ENCODE measurements around the gene ECE1.

GRCh38 chr1:21307663-21308305, 17.5 kb upstream of the ECE1 start:
- no peak for TF ChIP-seq EZH2phosphoT487 (conservative IDR thresholded peaks at IDR 0.05; ENCODE audit: low read length)
- TF ChIP-seq CTCF (IDR thresholded peaks at IDR 0.05; ENCODE audit: insufficient read depth, low read length, poor library complexity, severe bottlenecking) = no peak

Data from SU-DHL-6 (cell line).